H1 (cell line): ENCODE measurements around the gene IL24. TPM values are rescaled to one million over a fixed set of nuclear protein-coding genes. Genes with fewer than 3 reads are reported as not detected.

Experiments
- CTCF ChIA-PET: fragments of 300-600 bp; sonication (Branson Sonifier 250); formaldehyde crosslinking; loops from one replicate; lab custom pipeline; 2021; ENCODE audit not compliant: partially characterized antibody; lab: Charles Lee
- POLR2A ChIA-PET: fragments of 300-600 bp; sonication (Branson Sonifier 250); formaldehyde crosslinking; loops from one replicate; lab custom pipeline; 2021; ENCODE audit warnings: inconsistent platforms; ENCODE audit not compliant: partially characterized antibody; lab: Charles Lee
- DNase-seq, 2 experiments: peaks; one replicate each; pipeline versions ENCODE4 v3.0.0 to v3.0.0-alpha.2; 2010 to 2022; ENCODE audit warnings: low spot score in 2 of 2, low read depth in 1 of 2, mixed read lengths in 1 of 2
- FAIRE-seq: peaks from 2 replicates; lab custom pipeline; 2011; peaks lifted over from hg19 to GRCh38; lab: Jason Lieb, UNC
- H2AFZ ChIP-seq: 2 replicates; pipeline ENCODE4 v1.8.1; 2012; ENCODE audit warnings: low read length, inconsistent platforms
- H2AK5ac ChIP-seq: 2 replicates; pipeline ENCODE4 v1.6.1; 2013; ENCODE audit warnings: low read depth, low read length
- H2BK120ac ChIP-seq: replicated peaks from 2 replicates; pipeline ENCODE3; 2013; ENCODE audit warnings: low read depth, low read length, inconsistent platforms
- H2BK12ac ChIP-seq: 2 replicates; pipeline ENCODE4 v1.6.1; 2013; ENCODE audit warnings: low read depth, low read length
- H2BK15ac ChIP-seq: 2 replicates; pipeline ENCODE4 v1.6.1; 2013; ENCODE audit warnings: low read length
- H2BK20ac ChIP-seq: 2 replicates; pipeline ENCODE4 v1.6.1; 2013; ENCODE audit warnings: low read length
- H2BK5ac ChIP-seq: 2 replicates; pipeline ENCODE4 v1.6.1; 2013; ENCODE audit warnings: low read depth, low read length
- H3K14ac ChIP-seq: 2 replicates; pipeline ENCODE4 v1.6.1; 2013; ENCODE audit warnings: inconsistent platforms; ENCODE audit not compliant: insufficient read length
- H3K18ac ChIP-seq: 2 replicates; pipeline ENCODE4 v1.6.1; 2013; ENCODE audit warnings: low read length; ENCODE audit errors: extremely low read depth
- H3K23ac ChIP-seq: 2 replicates; pipeline ENCODE4 v1.6.1; 2013; ENCODE audit warnings: inconsistent platforms; ENCODE audit not compliant: insufficient read length
- H3K23me2 ChIP-seq: 2 replicates; pipeline ENCODE4 v1.6.1; 2013; ENCODE audit warnings: low read depth, low read length
- H3K27ac ChIP-seq: 2 replicates; pipeline ENCODE4 v1.6.1; 2011; ENCODE audit warnings: low read depth, low read length, inconsistent platforms
- H3K27me3 ChIP-seq, 4 experiments: replicated peaks in 1 of 4; 1 replicate in 1 of 4; 2 replicates in 3 of 4; pipeline versions ENCODE4 v1.6.1 to v1.8.1; 2011 to 2013; ENCODE audit warnings: low read length in 3 of 4, mild to moderate bottlenecking in 3 of 4, inconsistent platforms in 2 of 4, mixed read lengths in 2 of 4, moderate library complexity in 1 of 4; ENCODE audit not compliant: control insufficient read depth in 3 of 4, insufficient read depth in 3 of 4; ENCODE audit errors: extremely low read depth in 1 of 4
- H3K36me3 ChIP-seq, 4 experiments: 2 replicates each; pipeline versions ENCODE4 v1.6.1 to v1.8.1; 2011 to 2013; ENCODE audit warnings: mild to moderate bottlenecking in 4 of 4, low read length in 3 of 4, moderate library complexity in 2 of 4, control low read depth in 1 of 4, inconsistent platforms in 1 of 4; ENCODE audit not compliant: insufficient read depth in 4 of 4, control insufficient read depth in 2 of 4
- H3K4ac ChIP-seq: replicated peaks from 2 replicates; pipeline ENCODE3; 2013; ENCODE audit warnings: low read length, low read depth, mixed read lengths, inconsistent platforms; ENCODE audit not compliant: insufficient read length
- H3K4me1 ChIP-seq, 4 experiments: replicated peaks in 1 of 4; 1 replicate in 1 of 4; 2 replicates in 3 of 4; pipeline versions ENCODE4 v1.6.1 to v1.8.1; 2011 to 2013; ENCODE audit warnings: low read length in 3 of 4, inconsistent platforms in 2 of 4, mixed read lengths in 1 of 4; ENCODE audit not compliant: insufficient read depth in 4 of 4, control insufficient read depth in 3 of 4
- H3K4me2 ChIP-seq, 2 experiments: 2 replicates each; pipeline versions ENCODE4 v1.6.1 to v1.8.1; 2011 to 2013; ENCODE audit warnings: low read depth in 2 of 2, low read length in 2 of 2, control low read depth in 1 of 2, inconsistent platforms in 1 of 2, mild to moderate bottlenecking in 1 of 2; ENCODE audit not compliant: insufficient read depth in 1 of 2
- H3K4me3 ChIP-seq, 4 experiments: fragments of 200-600, 300-600 bp in 1 of 4; sonication (generic), shearing (Covaris generic), sonication (Bioruptor Twin) in 1 of 4; 2 replicates each; pipeline versions ENCODE4 v1.5.1 to v1.8.1; 2011 to 2016; ENCODE audit warnings: low read length in 4 of 4, low read depth in 3 of 4, control low read depth in 2 of 4, inconsistent platforms in 2 of 4, mild to moderate bottlenecking in 2 of 4, mixed read lengths in 1 of 4, moderate library complexity in 1 of 4; ENCODE audit not compliant: insufficient read depth in 2 of 4; ENCODE audit errors: extremely low read depth in 1 of 4
- H3K56ac ChIP-seq: replicated peaks from 2 replicates; pipeline ENCODE3; 2013; ENCODE audit warnings: low read depth, mild to moderate bottlenecking, mixed read lengths, low read length, inconsistent platforms; ENCODE audit not compliant: insufficient read length
- H3K79me1 ChIP-seq: 2 replicates; pipeline ENCODE4 v1.6.1; 2013; ENCODE audit warnings: low read depth, low read length, control low read depth
- H3K79me2 ChIP-seq, 2 experiments: 2 replicates each; pipeline versions ENCODE4 v1.6.1 to v1.8.1; 2012 to 2013; ENCODE audit warnings: low read length in 2 of 2, mild to moderate bottlenecking in 2 of 2, inconsistent platforms in 1 of 2; ENCODE audit not compliant: insufficient read depth in 2 of 2, control insufficient read depth in 1 of 2
- H3K9ac ChIP-seq, 4 experiments: replicated peaks in 1 of 4; 1 replicate in 1 of 4; 2 replicates in 3 of 4; pipeline versions ENCODE4 v1.6.1 to v1.8.1; 2011 to 2013; ENCODE audit warnings: low read depth in 3 of 4, low read length in 3 of 4, control low read depth in 2 of 4, mild to moderate bottlenecking in 2 of 4, moderate library complexity in 2 of 4, inconsistent platforms in 1 of 4; ENCODE audit errors: extremely low read depth in 1 of 4
- H3K9me3 ChIP-seq, 2 experiments: 2 replicates each; pipeline versions ENCODE4 v1.6.1 to v1.8.1; 2012 to 2013; ENCODE audit warnings: mild to moderate bottlenecking in 2 of 2, moderate library complexity in 2 of 2, control low read depth in 1 of 2, inconsistent platforms in 1 of 2, low read depth in 1 of 2, low read length in 1 of 2, mixed read lengths in 1 of 2; ENCODE audit not compliant: insufficient read depth in 2 of 2
- H4K20me1 ChIP-seq, 2 experiments: replicated peaks in 1 of 2; 2 replicates each; pipeline versions ENCODE3 to v1.8.1; 2011 to 2013; ENCODE audit warnings: inconsistent platforms in 2 of 2, low read length in 2 of 2, mild to moderate bottlenecking in 1 of 2; ENCODE audit not compliant: insufficient read depth in 2 of 2, control insufficient read depth in 1 of 2
- H4K5ac ChIP-seq: 2 replicates; pipeline ENCODE4 v1.6.1; 2013; ENCODE audit warnings: low read length, low read depth, mixed read lengths, inconsistent platforms; ENCODE audit not compliant: insufficient read length
- H4K8ac ChIP-seq: 2 replicates; pipeline ENCODE4 v1.8.0; 2013; ENCODE audit warnings: mild to moderate bottlenecking, moderate library complexity, low read length, inconsistent platforms; ENCODE audit not compliant: insufficient read depth; ENCODE audit errors: extremely low read depth
- H4K91ac ChIP-seq: replicated peaks from 2 replicates; pipeline ENCODE3; 2013; ENCODE audit warnings: low read length, mixed read lengths, inconsistent platforms; ENCODE audit not compliant: insufficient read length
- BRCA1 ChIP-seq: IDR thresholded peaks from 2 replicates; pipeline ENCODE4 v1.6.1; 2012; ENCODE audit warnings: low read depth, low read length, improper control_type of control experiment
- CEBPB ChIP-seq: IDR thresholded peaks from 2 replicates; pipeline ENCODE4 v1.6.1; 2012; ENCODE audit warnings: low read depth, low read length
- SUZ12 ChIP-seq: fragments of 200-600 bp; sonication (generic); IDR thresholded peaks from 2 replicates; pipeline ENCODE4 v1.6.1; 2012; ENCODE audit warnings: mild to moderate bottlenecking, inconsistent platforms, low read length, moderate library complexity, mixed read lengths
- WGBS, 2 experiments: shearing (Covaris generic) in 1 of 2; methylation state at CpG; one replicate each; pipeline versions ENCODE4 v1.1.6 to v1.1.7; 2013 to 2015; ENCODE audit warnings: low lambda C conversion rate in 2 of 2, mixed read lengths in 2 of 2, inconsistent platforms in 1 of 2, low coverage in 1 of 2, missing lambda C conversion rate in 1 of 2; ENCODE audit not compliant: insufficient replicate concordance in 2 of 2, insufficient coverage in 1 of 2, insufficient read length in 1 of 2; ENCODE audit errors: extremely low coverage in 1 of 2, missing lambda C conversion rate in 1 of 2; 5-methylcytosine and 5-hydroxymethylcytosine counted together
- polyA plus RNA-seq, 7 experiments: library from polyadenylated mRNA; depleted of rRNA in 3 of 7; stranded (reverse) in 5 of 7; unstranded in 2 of 7; fragments of >200 nt in 5 of 7; fragments of 200-250 nt in 2 of 7; gene quantifications; 1 replicate in 5 of 7; 2 replicates in 1 of 7; 4 replicates in 1 of 7; pipeline versions ENCODE4 v1.2.1 to v1.2.3, GENCODE V29; 2011 to 2013; ENCODE audit warnings: missing spikeins in 2 of 7, mixed read lengths in 2 of 7
- total RNA-seq: library from RNA; stranded (reverse); fragmentation: NEBNext Ultra II Directional; extraction: Animal tissue kit (Norgen Biotek cat#: 25700); gene quantifications from 2 replicates; pipeline ENCODE4 v1.2.1, GENCODE V29; 2021

IL24 gene
- total and polyA plus RNA-seq, 2 of the 8 experiments (the other 6 are each of a cell fraction or from before 2014, with no cell fraction given) = not detected

- no peak overlapping the region for H2BK12ac ChIP-seq
- H3K4me2 ChIP-seq = no peak overlapping the region
- H3K4me3 ChIP-seq = no peak overlapping the region
- H3K23ac ChIP-seq = no peak overlapping the region
- CTCF ChIA-PET = interaction anchor here (0.7 to 12.9 kb wide), 8 partner anchors 14 to 188 kb away, joined by 3 to 180 read pairs (median 22); no protein-coding TSS in a partner anchor
- no peak overlapping the region for H2BK120ac ChIP-seq
- H2AK5ac ChIP-seq = no peak overlapping the region
- no peaks in the 10 kb centered on the region for H3K9me3 ChIP-seq
- H2BK5ac ChIP-seq = no peak overlapping the region
- no peak for DNase-seq
- H3K4ac ChIP-seq = no peak overlapping the region
- H4K91ac ChIP-seq = no peak overlapping the region
- POLR2A ChIA-PET = no interaction called here
- H4K5ac ChIP-seq = no peak overlapping the region
- H2BK20ac ChIP-seq = no peak overlapping the region
- no peaks in the 10 kb centered on the region for H3K36me3 ChIP-seq
- TF ChIP-seq BRCA1 (no peak), CEBPB (no peak), SUZ12 (no peak)
- H3K18ac ChIP-seq = no peak overlapping the region
- no peak overlapping the region for H2BK15ac ChIP-seq
- H3K14ac ChIP-seq = no peak overlapping the region
- no peak overlapping the region for H2AFZ ChIP-seq
- H3K56ac ChIP-seq = no peak overlapping the region
- no peaks in the 10 kb centered on the region for H4K20me1 ChIP-seq
- H4K8ac ChIP-seq = no peak overlapping the region
- H3K79me2 ChIP-seq = no peaks in the 10 kb centered on the region
- 88% methylated on average over 15 of the region's 15 CpGs; no CpG with 5 or more reads in 1 of the 2 experiments for WGBS, 2 experiments
- H3K79me1 ChIP-seq = no peaks in the 10 kb centered on the region
- H3K23me2 ChIP-seq = no peaks in the 10 kb centered on the region; the same call in 1 of the 2 replicates
- H3K27ac ChIP-seq = no peak overlapping the region
- peaks cover 2 to 6% (median 5%) of the 10 kb centered on the region in 4 experiments for H3K27me3 ChIP-seq
- FAIRE-seq = no peak
- no peak overlapping the region for H3K9ac ChIP-seq
- H3K4me1 ChIP-seq = no peaks in the 10 kb centered on the region
Measured at GRCh38 chr1:206915030-206915735, 17.9 kb downstream of the IL24 start.
